GM12878 (cell line): ENCODE results near the gene GRB10. TPM values are rescaled to one million over a fixed set of nuclear protein-coding genes. Genes with fewer than 3 reads are reported as not detected.

Source experiments
- ATAC-seq: fragments of 200-7000 bp; cut with Tn5 transposase; 3 replicates; pipeline ENCODE4 v1.9.1; 2020; ENCODE audit warnings: mild to moderate bottlenecking, moderate library complexity
- BruUV-seq: library from RNA; stranded (reverse); fragments of 400-500 nt; replicated peaks from 2 replicates; lab custom pipeline; 2021; lab: Mats Ljungman, UMichigan
- CTCF ChIA-PET: fragments of 300-600 bp; sonication (Branson Sonifier 250); formaldehyde crosslinking; extraction: SDS; loops from one replicate; lab custom pipeline; 2021; ENCODE audit warnings: inconsistent platforms; lab: Yijun Ruan, JAX
- POLR2A ChIA-PET: fragments of 350-600 bp; formaldehyde crosslinking; extraction: SDS; loops from one replicate; lab custom pipeline; 2021; ENCODE audit warnings: inconsistent platforms; lab: Charles Lee
- RAD21 ChIA-PET: fragments of 300-600 bp; sonication (Branson Sonifier 250); formaldehyde crosslinking; loops from one replicate; lab custom pipeline; 2023; ENCODE audit warnings: antibody characterized with exemption; ENCODE audit not compliant: unreplicated experiment; lab: Charles Lee
- SMC1A ChIA-PET: fragments of 300-600 bp; sonication (Branson Sonifier 250); formaldehyde crosslinking; loops from one replicate; lab custom pipeline; 2023; ENCODE audit not compliant: unreplicated experiment, uncharacterized antibody; lab: Charles Lee
- DNase-seq: peaks from one replicate; pipeline ENCODE4 v3.0.0-alpha.2; 2011; ENCODE audit warnings: low read depth, low spot score
- FAIRE-seq: peaks from 3 replicates; lab custom pipeline; 2011; peaks lifted over from hg19 to GRCh38; lab: Jason Lieb, UNC
- H2AFZ ChIP-seq: 2 replicates; pipeline ENCODE4 v1.6.0; 2011; ENCODE audit warnings: low read depth, low read length, control low read depth; ENCODE audit not compliant: control insufficient read depth
- H3K27ac ChIP-seq: 2 replicates; pipeline ENCODE4 v1.5.1; 2011; ENCODE audit warnings: control low read depth; ENCODE audit not compliant: control insufficient read depth, insufficient read depth
- H3K27me3 ChIP-seq, 2 experiments: replicated peaks in 1 of 2; 2 replicates each; pipeline versions ENCODE4 v1.6.0 to v1.6.1; 2011; ENCODE audit warnings: low read length in 1 of 2; ENCODE audit not compliant: control insufficient read depth in 2 of 2, insufficient read depth in 2 of 2
- H3K36me3 ChIP-seq, 2 experiments: 2 replicates each; pipeline ENCODE4 v1.5.1; 2011; ENCODE audit warnings: low read length in 1 of 2; ENCODE audit not compliant: control insufficient read depth in 2 of 2, insufficient read depth in 2 of 2
- H3K4me1 ChIP-seq: 2 replicates; pipeline ENCODE4 v1.6.1; 2011; ENCODE audit warnings: mild to moderate bottlenecking, low read length, moderate library complexity, mixed read lengths; ENCODE audit not compliant: control insufficient read depth, insufficient read depth
- H3K4me2 ChIP-seq: 2 replicates; pipeline ENCODE4 v1.6.0; 2011; ENCODE audit warnings: control low read depth; ENCODE audit not compliant: control insufficient read depth, insufficient read depth
- H3K4me3 ChIP-seq: fragments of 200-600 bp; sonication (generic); 2 replicates; pipeline ENCODE4 v1.5.1; 2016
- H3K79me2 ChIP-seq: 2 replicates; pipeline ENCODE4 v1.6.0; 2011; ENCODE audit warnings: low read length; ENCODE audit not compliant: control insufficient read depth, insufficient read depth
- H3K9ac ChIP-seq: 2 replicates; pipeline ENCODE4 v1.8.0; 2011; ENCODE audit warnings: low read length, control low read depth, mixed read lengths; ENCODE audit not compliant: control insufficient read depth, insufficient read depth
- H3K9me3 ChIP-seq: replicated peaks from 3 replicates; pipeline ENCODE4 v1.5.1; 2011; ENCODE audit warnings: mild to moderate bottlenecking, low read length; ENCODE audit not compliant: control insufficient read depth, insufficient read depth
- H4K20me1 ChIP-seq: 2 replicates; pipeline ENCODE4 v1.6.0; 2011; ENCODE audit not compliant: control insufficient read depth, insufficient read depth
- ATF3 ChIP-seq: IDR thresholded peaks from 2 replicates; pipeline ENCODE4 v1.6.1; 2011; ENCODE audit warnings: low read depth, mild to moderate bottlenecking, low read length, moderate library complexity, borderline replicate concordance; ENCODE audit errors: extremely low read depth
- BCL11A ChIP-seq: IDR thresholded peaks from 2 replicates; pipeline ENCODE4 v1.6.1; 2011; ENCODE audit warnings: low read depth, low read length
- BCL3 ChIP-seq: IDR thresholded peaks from 2 replicates; pipeline ENCODE4 v1.6.1; 2011; ENCODE audit warnings: borderline replicate concordance, low read depth, mild to moderate bottlenecking, moderate library complexity, low read length; ENCODE audit not compliant: insufficient read depth, poor library complexity, severe bottlenecking
- BCLAF1 ChIP-seq: fragments of 450-650 bp; IDR thresholded peaks from 2 replicates; pipeline ENCODE4 v1.6.1; 2017; ENCODE audit warnings: antibody characterized with exemption, mild to moderate bottlenecking, moderate library complexity
- EGR1 ChIP-seq, 2 experiments: IDR thresholded peaks; 1 replicate in 1 of 2; 2 replicates in 1 of 2; pipeline ENCODE4 v1.6.1; 2011 to 2012; ENCODE audit warnings: low read depth in 2 of 2, low read length in 2 of 2, borderline replicate concordance in 1 of 2, mild to moderate bottlenecking in 1 of 2, moderate library complexity in 1 of 2
- HSF1 ChIP-seq: fragments of 150-350 bp; IDR thresholded peaks from 2 replicates; pipeline ENCODE4 v1.6.1; 2014; ENCODE audit warnings: mild to moderate bottlenecking, low read depth, low read length
- IKZF2 ChIP-seq, 2 experiments: fragments of 450-650 bp; IDR thresholded peaks; 2 replicates each; pipeline ENCODE4 v1.6.1; 2017; ENCODE audit warnings: mild to moderate bottlenecking in 2 of 2, moderate library complexity in 2 of 2
- MTA2 ChIP-seq: fragments of 450-650 bp; IDR thresholded peaks from 2 replicates; pipeline ENCODE4 v1.6.1; 2016; ENCODE audit warnings: low read depth, mild to moderate bottlenecking, moderate library complexity
- MYC ChIP-seq: IDR thresholded peaks from 2 replicates; pipeline ENCODE4 v1.6.1; 2011; ENCODE audit warnings: mild to moderate bottlenecking, low read length, moderate library complexity, inconsistent platforms; ENCODE audit not compliant: insufficient read depth, insufficient replicate concordance, insufficient read length, severe bottlenecking
- PAX5 ChIP-seq: IDR thresholded peaks from 2 replicates; pipeline ENCODE4 v1.6.1; 2011; ENCODE audit warnings: low read depth, low read length, borderline replicate concordance
- RAD21 ChIP-seq: IDR thresholded peaks from 2 replicates; pipeline ENCODE4 v1.6.1; 2011; ENCODE audit warnings: mild to moderate bottlenecking, low read depth, low read length, moderate library complexity; ENCODE audit not compliant: insufficient read depth
- RB1 ChIP-seq: fragments of 450-650 bp; formaldehyde crosslinking; IDR thresholded peaks from 2 replicates; pipeline ENCODE4 v1.6.1; 2017; ENCODE audit warnings: mild to moderate bottlenecking, borderline replicate concordance
- RELB ChIP-seq: fragments of 450-650 bp; IDR thresholded peaks from 2 replicates; pipeline ENCODE4 v1.6.1; 2017; ENCODE audit warnings: low read depth, mild to moderate bottlenecking, moderate library complexity
- TBL1XR1 ChIP-seq: IDR thresholded peaks from 2 replicates; pipeline ENCODE4 v1.6.1; 2012; ENCODE audit warnings: low read depth, low read length, improper control_type of control experiment
- ZNF207 ChIP-seq: fragments of 450-650 bp; IDR thresholded peaks from 2 replicates; pipeline ENCODE4 v1.6.1; 2014; ENCODE audit warnings: antibody characterized with exemption, mild to moderate bottlenecking, borderline replicate concordance
- ZNF217 ChIP-seq: fragments of 450-650 bp; IDR thresholded peaks from 2 replicates; pipeline ENCODE4 v1.6.1; 2017; ENCODE audit warnings: antibody characterized with exemption, mild to moderate bottlenecking
- ZSCAN29 ChIP-seq: fragments of 450-650 bp; IDR thresholded peaks from 2 replicates; pipeline ENCODE4 v1.6.1; 2017; ENCODE audit warnings: mild to moderate bottlenecking, moderate library complexity
- WGBS: methylation state at CpG from one replicate; pipeline ENCODE4 v1.1.6; 2016; ENCODE audit warnings: low lambda C conversion rate; ENCODE audit not compliant: insufficient replicate concordance, insufficient coverage; ENCODE audit errors: missing lambda C conversion rate; 5-methylcytosine and 5-hydroxymethylcytosine counted together
- in situ Hi-C: fragments of 300-500 bp; cut with MboI; formaldehyde crosslinking; loops from 9 replicates; pipeline ENCODE4 v1.14.3; 2018; ENCODE audit warnings: mixed read lengths
- intact Hi-C: fragments of 100-400 bp; cut with micrococcal nuclease; formaldehyde crosslinking; loops from one replicate; pipeline ENCODE4 v1.14.2; 2022; ENCODE audit not compliant: unreplicated experiment
- polyA plus RNA-seq, 11 experiments: library from polyadenylated mRNA; depleted of rRNA in 4 of 11; unstranded in 6 of 11; stranded (reverse) in 5 of 11; fragments of >200 nt; fragmentation: Nextera tagmentation in 4 of 11; fragmentation: Illumina TruSeq in 1 of 11; extraction: Ambion mirVana in 4 of 11; extraction: Trizol in 1 of 11; gene quantifications; 1 replicate in 1 of 11; 2 replicates in 10 of 11; pipeline versions ENCODE4 v1.2.1 to v1.2.3, GENCODE V29; 2011 to 2016; ENCODE audit warnings: inconsistent platforms in 2 of 11, missing spikeins in 2 of 11, low read depth in 1 of 11
- total RNA-seq, 4 experiments: library from RNA; depleted of rRNA in 3 of 4; stranded (reverse); fragments of >200 nt in 3 of 4; fragmentation: Illumina TruSeq in 1 of 4; extraction: Trizol in 1 of 4; gene quantifications; 2 replicates each; pipeline versions ENCODE4 v1.2.1 to v1.2.3, GENCODE V29; 2013 to 2021

GRB10 gene
- total and polyA plus RNA-seq, 10 of the 15 experiments (the other 5 are each of a cell fraction or from before 2014, with no cell fraction given), result 0.04 to 0.33 TPM; not detected in 8

GRCh38 chr7:50557099-50557498 is 225.6 kb downstream of the GRB10 start:
- ChIA-PET CTCF (no interaction called here), SMC1A (interaction anchor here (1.3 kb wide), 1 partner anchor 11 kb away, joined by 4 read pairs; no protein-coding TSS in a partner anchor), POLR2A (no interaction called here), RAD21 (no interaction called here)
- no peak for DNase-seq
- no peak for ATAC-seq
- in situ Hi-C loops (no loop called here), intact Hi-C loops (no loop called here)
- no TSS peak for BruUV-seq
- no peak overlapping the region for H3K9ac ChIP-seq
- 9% methylated on average over 2 of the region's 2 CpGs for WGBS
- no peaks in the 10 kb centered on the region for H4K20me1 ChIP-seq
- H3K4me3 ChIP-seq, result no peak overlapping the region
- no peaks in the 10 kb centered on the region for H3K9me3 ChIP-seq
- no peak overlapping the region for H3K4me2 ChIP-seq
- H3K79me2 ChIP-seq, result no peaks in the 10 kb centered on the region
- peaks cover 0 to 2% of the 10 kb centered on the region in 2 experiments; a peak in 2 of 4 replicates for H3K27me3 ChIP-seq
- no peak for FAIRE-seq
- no peak overlapping the region for H3K27ac ChIP-seq
- no peak overlapping the region for H2AFZ ChIP-seq
- TF ChIP-seq BCLAF1, result no peak
- no peak for TF ChIP-seq PAX5
- no peak for TF ChIP-seq BCL11A
- no peak for TF ChIP-seq EGR1 (IDR thresholded peaks at IDR 0.05; ENCODE audit: borderline replicate concordance in 1 of 2, low read depth in 2 of 2, low read length in 2 of 2)
- TF ChIP-seq RELB, result no peak
- no peak for TF ChIP-seq TBL1XR1
- TF ChIP-seq ZSCAN29, result no peak
- no peak for TF ChIP-seq ZNF207
- no peak for TF ChIP-seq RAD21
- TF ChIP-seq RB1, result no peak
- TF ChIP-seq ATF3, result no peak
- no peak for TF ChIP-seq IKZF2 (IDR thresholded peaks at IDR 0.05)
- TF ChIP-seq BCL3, result no peak
- TF ChIP-seq MTA2, result no peak
- no peak for TF ChIP-seq ZNF217
- no peak for TF ChIP-seq MYC
- TF ChIP-seq HSF1, result no peak
- H3K36me3 ChIP-seq, result no peaks in the 10 kb centered on the region
- no peaks in the 10 kb centered on the region for H3K4me1 ChIP-seq
